Panc1 (cell line): ENCODE measurements around the gene WNT7A. TPM values are rescaled to one million over a fixed set of nuclear protein-coding genes. Genes with fewer than 3 reads are reported as not detected.

Source experiments
- ATAC-seq: fragments of 200-7000 bp; cut with Tn5 transposase; 2 replicates; pipeline ENCODE4 v1.9.1; 2020; ENCODE audit warnings: mild to moderate bottlenecking, moderate library complexity
- BruUV-seq: library from RNA; stranded (reverse); fragments of 400-500 nt; replicated peaks from 2 replicates; lab custom pipeline; 2021; lab: Mats Ljungman, UMichigan
- CTCF ChIA-PET: fragments of 300-600 bp; sonication (Branson Sonifier 250); formaldehyde crosslinking; loops from one replicate; lab custom pipeline; 2022; ENCODE audit warnings: antibody characterized with exemption; lab: Charles Lee
- POLR2A ChIA-PET: fragments of 300-600 bp; sonication (Branson Sonifier 250); formaldehyde crosslinking; loops from one replicate; lab custom pipeline; 2022; ENCODE audit warnings: antibody characterized with exemption; lab: Charles Lee
- DNase-seq: peaks from one replicate; pipeline ENCODE4 v3.0.0-alpha.2; 2010; ENCODE audit warnings: low read depth, low spot score
- H3K27ac ChIP-seq: 2 replicates; pipeline ENCODE4 v1.5.1; 2011; ENCODE audit warnings: mild to moderate bottlenecking, low read length, inconsistent platforms
- H3K27me3 ChIP-seq: fragments of 200-500 bp; sonication (Bioruptor generic); 2 replicates; pipeline ENCODE4 v1.6.0; 2014; ENCODE audit warnings: low read length, inconsistent platforms; ENCODE audit not compliant: control insufficient read depth, insufficient read depth
- H3K36me3 ChIP-seq: fragments of 200-500 bp; sonication (Bioruptor generic); 2 replicates; pipeline ENCODE4 v1.5.1; 2014; ENCODE audit warnings: inconsistent platforms, mild to moderate bottlenecking, low read length, moderate library complexity; ENCODE audit not compliant: control insufficient read depth, insufficient read depth
- H3K4me1 ChIP-seq: 2 replicates; pipeline ENCODE4 v1.5.1; 2011; ENCODE audit warnings: inconsistent platforms, mild to moderate bottlenecking, low read length, moderate library complexity; ENCODE audit not compliant: control insufficient read depth, insufficient read depth
- H3K4me3 ChIP-seq, 2 experiments: 2 replicates each; pipeline ENCODE4 v1.5.1; 2011 to 2012; ENCODE audit warnings: low read depth in 2 of 2, low read length in 2 of 2, mild to moderate bottlenecking in 2 of 2, inconsistent platforms in 1 of 2, moderate library complexity in 1 of 2
- H3K9me3 ChIP-seq: fragments of 200-500 bp; sonication (Bioruptor generic); 2 replicates; pipeline ENCODE4 v1.5.1; 2014; ENCODE audit warnings: low read depth, mild to moderate bottlenecking, inconsistent platforms, low read length, moderate library complexity; ENCODE audit not compliant: control insufficient read depth, insufficient read depth
- CTCF ChIP-seq: fragments of 450-650 bp; IDR thresholded peaks from 2 replicates; pipeline ENCODE4 v1.5.1; 2017; ENCODE audit warnings: mild to moderate bottlenecking
- POLR2AphosphoS5 ChIP-seq: IDR thresholded peaks from 2 replicates; pipeline ENCODE4 v1.6.1; 2012; ENCODE audit warnings: mild to moderate bottlenecking, low read depth, low read length, moderate library complexity
- REST ChIP-seq, 2 experiments: IDR thresholded peaks; 2 replicates each; pipeline ENCODE4 v1.6.1; 2011 to 2012; ENCODE audit warnings: low read depth in 2 of 2, control low read depth in 1 of 2, low read length in 1 of 2, mild to moderate bottlenecking in 1 of 2, moderate library complexity in 1 of 2; ENCODE audit not compliant: insufficient read depth in 1 of 2
- SIN3A ChIP-seq: IDR thresholded peaks from 2 replicates; pipeline ENCODE4 v1.6.1; 2012; ENCODE audit warnings: low read depth, mild to moderate bottlenecking, low read length, moderate library complexity, borderline replicate concordance; ENCODE audit not compliant: insufficient read depth
- TCF7L2 ChIP-seq: IDR thresholded peaks from 2 replicates; pipeline ENCODE4 v1.6.1; 2011; ENCODE audit warnings: mild to moderate bottlenecking, low read depth, low read length, inconsistent platforms
- in situ Hi-C: cut with HindIII; loops from 2 replicates; pipeline ENCODE4 v1.10.0; 2016; ENCODE audit warnings: low sequenced_read_pairs, low pct_unique_long_range_greater_than_20kb
- intact Hi-C: fragments of 100-400 bp; cut with micrococcal nuclease; formaldehyde crosslinking; loops from one replicate; pipeline ENCODE4 v1.10.0; 2022; ENCODE audit not compliant: unreplicated experiment
- total RNA-seq: library from RNA; stranded (reverse); gene quantifications from one replicate; pipeline ENCODE4 v1.2.1, GENCODE V29; 2021; ENCODE audit not compliant: unreplicated experiment

Gene WNT7A
- total RNA-seq, 1 experiment from 2014 or later = not detected

- POLR2A ChIA-PET = no interaction called here
- no peaks in the 10 kb centered on the region; the same call in 1 of the 2 replicates for H3K27me3 ChIP-seq
- intact Hi-C loops (no loop called here), in situ Hi-C loops (no loop called here)
- no TSS peak for BruUV-seq
- H3K4me3 ChIP-seq = no peak overlapping the region
- H3K9me3 ChIP-seq = no peaks in the 10 kb centered on the region
- ATAC-seq (no peak), DNase-seq (no peak)
- no peaks in the 10 kb centered on the region for H3K4me1 ChIP-seq
- no peak overlapping the region for H3K27ac ChIP-seq
- H3K36me3 ChIP-seq = no peaks in the 10 kb centered on the region
- TF ChIP-seq SIN3A (no peak), TCF7L2 (no peak), REST (IDR thresholded peaks at IDR 0.05; ENCODE audit: insufficient read depth in 1 of 2, low read depth in 2 of 2, low read length in 1 of 2) (no peak), CTCF (no peak), POLR2AphosphoS5 (no peak)
- CTCF ChIA-PET = no interaction called here
Measured at GRCh38 chr3:13829311-13829710, 50.6 kb downstream of the WNT7A start.

GRCh38 chr3:13828501-13829265 lies 51.2 kb downstream of the WNT7A start:
- no peak for ATAC-seq
- H3K27ac ChIP-seq = no peak overlapping the region
- TF ChIP-seq REST (IDR thresholded peaks at IDR 0.05; ENCODE audit: insufficient read depth in 1 of 2, low read depth in 2 of 2, low read length in 1 of 2) = no peak
- TF ChIP-seq SIN3A = no peak
- TF ChIP-seq TCF7L2 = no peak
- no peak for TF ChIP-seq CTCF
- no peak for TF ChIP-seq POLR2AphosphoS5
- H3K27me3 ChIP-seq = no peaks in the 10 kb centered on the region; the same call in 1 of the 2 replicates
- no peaks in the 10 kb centered on the region for H3K4me1 ChIP-seq
- H3K36me3 ChIP-seq = no peaks in the 10 kb centered on the region
- POLR2A ChIA-PET = no interaction called here
- CTCF ChIA-PET = no interaction called here
- no peak for DNase-seq
- intact Hi-C loops (no loop called here), in situ Hi-C loops (no loop called here)
- no peaks in the 10 kb centered on the region for H3K9me3 ChIP-seq
- no peak overlapping the region for H3K4me3 ChIP-seq
- no TSS peak for BruUV-seq
